Measurements from ENCODE around the gene FBXO9.

The FBXO9 gene

DNA sequence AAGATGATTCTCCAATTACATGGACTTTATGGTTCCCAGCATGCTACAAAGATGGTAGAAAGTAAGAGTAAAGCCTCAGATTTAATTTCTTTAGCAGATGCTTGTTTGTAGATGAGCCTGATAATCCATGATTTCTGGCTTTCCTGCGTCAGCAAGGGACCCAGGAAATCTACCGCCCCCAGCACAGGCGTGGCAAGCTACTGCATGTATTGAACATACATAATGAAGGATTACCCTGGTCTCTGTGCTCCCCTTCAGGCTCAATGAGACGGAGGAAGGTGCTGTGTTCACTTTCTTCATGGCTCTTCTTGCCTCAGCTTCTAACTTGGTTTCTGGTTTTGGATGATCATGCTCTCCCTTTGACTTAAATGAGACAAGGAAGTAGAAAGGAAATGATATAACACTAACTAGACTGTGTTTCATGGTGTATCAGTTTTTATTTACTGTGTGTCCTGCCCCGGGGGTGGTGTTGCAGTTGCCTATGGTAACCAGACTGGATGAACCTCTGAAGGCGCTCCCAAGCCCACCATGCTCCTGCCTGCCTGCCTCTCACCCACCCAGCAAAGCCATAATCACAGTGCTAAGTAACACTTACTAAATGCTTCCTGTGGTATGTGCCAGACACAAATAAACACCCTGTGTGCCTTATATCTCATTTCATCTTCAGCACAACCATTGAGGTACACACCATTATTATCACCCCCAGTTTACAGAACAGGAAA, 65.5 kb downstream of the FBXO9 start:
- in situ Hi-C loops (cut with MboI; ENCODE audit: low sequenced_read_pairs), result no loop called here

DNA sequence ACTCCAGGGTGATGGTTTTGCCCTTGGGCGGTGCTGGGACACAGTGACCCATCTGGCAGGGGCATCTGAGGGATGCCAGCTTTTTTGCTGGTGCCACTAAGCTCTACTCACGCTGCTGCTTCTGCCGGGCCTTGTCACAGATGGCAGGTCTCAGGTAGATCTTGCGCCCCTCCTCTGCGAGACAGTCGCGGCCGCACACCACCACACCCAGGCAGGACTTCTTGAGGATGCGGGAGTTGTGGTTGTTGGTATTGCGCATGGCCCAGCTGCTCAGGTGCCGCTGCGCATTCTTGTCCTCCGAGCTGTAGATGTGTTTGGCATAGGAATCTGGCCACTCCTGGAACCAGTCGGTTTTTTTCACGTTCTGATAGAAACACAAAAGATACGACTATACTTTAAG, 68.8 kb downstream of the FBXO9 start:
- in situ Hi-C loops (cut with MboI; ENCODE audit: low sequenced_read_pairs), result no loop called here

DNA sequence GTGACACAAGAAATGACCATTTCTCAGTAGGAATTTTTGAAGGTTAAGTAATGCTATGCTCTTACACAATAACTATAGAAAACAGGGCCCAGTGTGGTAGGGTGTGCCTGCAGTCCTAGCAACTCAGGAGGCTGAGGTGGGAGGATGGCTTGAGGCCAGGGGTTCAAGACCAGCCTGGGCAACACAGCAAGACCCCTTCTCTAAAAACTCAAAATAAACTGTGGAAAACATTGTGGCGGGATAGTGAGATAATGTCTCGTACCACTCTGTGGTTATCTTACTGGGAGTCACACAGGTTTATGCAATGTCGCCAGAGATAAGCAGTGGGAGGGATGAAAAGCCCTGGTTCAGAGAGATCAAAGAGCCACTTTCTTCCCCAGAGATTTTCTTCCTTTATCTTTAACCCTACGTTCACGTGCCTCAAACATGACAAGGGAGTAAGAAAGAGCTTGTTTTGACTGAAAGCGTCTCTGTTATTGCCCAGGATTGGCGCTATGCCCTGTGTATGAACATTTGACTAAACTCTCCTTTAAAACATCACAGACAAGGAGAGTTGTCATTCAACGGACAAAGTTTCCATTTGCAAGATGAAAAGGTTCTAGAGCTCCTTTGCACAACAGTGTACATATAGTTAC, 69.5 kb downstream of the FBXO9 start:
- in situ Hi-C loops (cut with MboI; ENCODE audit: low sequenced_read_pairs), result no loop called here

DNA sequence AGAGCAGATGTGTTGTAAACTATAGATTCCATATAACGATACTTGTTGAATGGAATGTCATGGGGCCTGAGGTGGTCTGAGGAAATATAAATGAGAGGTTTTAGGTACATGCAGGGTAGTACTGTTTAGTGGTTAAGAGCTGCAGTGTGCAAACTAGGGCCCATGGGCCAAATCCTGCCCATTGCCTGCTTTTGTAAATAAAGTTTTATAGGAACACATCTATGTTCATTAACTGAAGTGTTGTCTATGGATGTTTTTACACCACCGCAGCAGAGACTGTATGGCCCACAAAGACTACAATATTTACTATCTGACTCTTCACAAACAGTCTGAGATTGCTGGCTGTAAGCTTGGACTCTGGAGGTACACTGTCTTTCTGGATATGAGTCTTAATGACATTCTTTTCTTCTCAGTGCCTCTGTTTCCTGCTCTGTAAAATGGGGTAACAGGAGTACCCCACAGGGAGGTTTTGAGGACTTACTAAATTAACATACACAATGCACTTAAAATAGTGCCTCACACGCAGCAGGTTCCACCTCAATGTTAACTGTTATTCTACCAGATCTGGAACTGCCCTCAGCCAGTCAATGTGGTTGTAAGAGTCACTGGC, 70.9 kb downstream of the FBXO9 start:
- in situ Hi-C loops (cut with MboI; ENCODE audit: low sequenced_read_pairs), result no loop called here

DNA sequence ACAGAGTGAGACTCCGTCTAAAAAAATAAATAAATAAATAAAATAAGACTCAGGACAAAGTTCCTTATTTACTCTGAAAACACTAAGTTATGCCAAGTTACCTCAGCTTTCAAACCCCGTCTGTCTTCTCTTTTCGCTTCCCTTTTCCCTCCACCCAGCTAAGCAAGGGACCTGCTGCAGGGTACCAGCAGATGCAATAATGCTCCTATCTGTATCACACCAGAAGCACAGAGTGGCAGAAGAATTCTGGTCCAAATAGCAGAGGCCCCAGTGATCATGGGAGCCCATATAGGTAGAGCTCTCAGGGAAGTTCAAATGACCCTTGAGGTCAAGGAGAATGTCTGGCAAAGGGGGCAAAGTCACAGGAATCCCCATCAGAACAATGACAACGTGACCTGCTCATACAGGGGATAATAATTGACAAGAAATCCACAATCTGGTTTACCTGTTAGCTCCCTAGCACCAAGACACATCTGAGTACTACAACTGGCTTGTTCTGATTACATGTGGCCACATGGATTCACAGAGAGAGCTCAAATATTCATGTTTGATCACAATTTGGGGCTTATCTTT, 74.7 kb downstream of the FBXO9 start:
- in situ Hi-C loops (cut with MboI; ENCODE audit: low sequenced_read_pairs), result no loop called here

- in situ Hi-C loops (cut with MboI; ENCODE audit: low sequenced_read_pairs), result no loop called here
These were observed 77.6 kb downstream of the FBXO9 start for GRCh38 chr6:53142810-53143209.

GRCh38 chr6:53143710-53144109, 78.5 kb downstream of the FBXO9 start:
- in situ Hi-C loops (cut with MboI; ENCODE audit: low sequenced_read_pairs), result no loop called here

DNA sequence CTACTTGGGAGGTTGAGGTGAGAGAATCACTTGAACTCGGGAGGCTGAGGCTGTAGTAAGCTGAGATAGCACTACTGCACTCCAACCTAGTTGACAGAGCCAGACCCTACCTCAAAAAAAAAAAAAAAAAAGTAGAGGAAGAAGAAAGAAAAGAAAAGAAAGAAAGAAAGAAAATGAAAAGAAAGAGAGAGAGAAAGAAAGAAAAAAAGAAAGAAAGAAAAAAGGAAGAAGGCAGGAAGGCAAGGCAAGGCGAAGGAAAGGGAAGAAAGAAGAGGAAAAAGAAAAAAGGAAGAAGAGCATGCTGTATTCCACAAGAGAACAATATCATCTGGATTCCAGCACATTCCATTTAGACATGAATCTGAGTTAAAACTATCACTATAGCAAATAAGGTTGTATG, 79.6 kb downstream of the FBXO9 start:
- in situ Hi-C loops (cut with MboI; ENCODE audit: low sequenced_read_pairs), result no loop called here

GRCh38 chr6:53148684-53149083, 83.5 kb downstream of the FBXO9 start, which contains the start of gene GCM1:
TSS of gene GCM1 (minus strand) at chr6:53148841. CDS start at chr6:53145632, 3,209 bp downstream.
- in situ Hi-C loops (cut with MboI; ENCODE audit: low sequenced_read_pairs), result no loop called here
